Upper lobe of right lung (tissue), 1 donor: ENCODE results near the gene GRIK2. TPM values are rescaled to one million over a fixed set of nuclear protein-coding genes. Genes with fewer than 3 reads are reported as not detected.

Experiments used
- ATAC-seq: fragments of 200-7000 bp; cut with Tn5 transposase; one replicate; pipeline ENCODE4 v1.9.1; 2020; ENCODE audit warnings: mild to moderate bottlenecking, moderate library complexity
- DNase-seq: peaks from one replicate; pipeline ENCODE4 v3.0.0-alpha.2; 2020
- H3K27ac ChIP-seq: fragments of 200-600 bp; one replicate; pipeline ENCODE4 v1.8.0; 2022
- H3K27me3 ChIP-seq: fragments of 200-600 bp; one replicate; pipeline ENCODE4 v1.8.0; 2022; ENCODE audit warnings: mild to moderate bottlenecking
- H3K36me3 ChIP-seq: fragments of 200-600 bp; one replicate; pipeline ENCODE4 v1.8.0; 2022
- H3K4me1 ChIP-seq: fragments of 200-600 bp; one replicate; pipeline ENCODE4 v1.8.0; 2022
- H3K4me3 ChIP-seq: fragments of 200-600 bp; one replicate; pipeline ENCODE4 v1.8.0; 2022; ENCODE audit warnings: mild to moderate bottlenecking
- H3K9me3 ChIP-seq: fragments of 200-600 bp; one replicate; pipeline ENCODE4 v1.8.0; 2022
- intact Hi-C: fragments of 100-400 bp; cut with DNase I; formaldehyde crosslinking; loops from one replicate; pipeline ENCODE4 v1.11.0; 2022
- total RNA-seq: library from RNA; stranded (reverse); fragmentation: NEBNext Ultra II Directional; extraction: Animal tissue kit (Norgen Biotek cat#: 25700); gene quantifications from one replicate; pipeline ENCODE4 v1.2.1, GENCODE V29; 2021
- TF ChIP-seq, protein P1 (sequence below): fragments of 200-600 bp; IDR thresholded peaks from one replicate; pipeline ENCODE4 v1.8.0; 2022; ENCODE audit warnings: antibody characterized with exemption
- donor health status: DM: no; HTN: yes; CAD: no; lungs with severe emphysema.

GRIK2 gene
- total RNA-seq, 1 donor from 2014 or later, result 0.38 TPM

DNA sequence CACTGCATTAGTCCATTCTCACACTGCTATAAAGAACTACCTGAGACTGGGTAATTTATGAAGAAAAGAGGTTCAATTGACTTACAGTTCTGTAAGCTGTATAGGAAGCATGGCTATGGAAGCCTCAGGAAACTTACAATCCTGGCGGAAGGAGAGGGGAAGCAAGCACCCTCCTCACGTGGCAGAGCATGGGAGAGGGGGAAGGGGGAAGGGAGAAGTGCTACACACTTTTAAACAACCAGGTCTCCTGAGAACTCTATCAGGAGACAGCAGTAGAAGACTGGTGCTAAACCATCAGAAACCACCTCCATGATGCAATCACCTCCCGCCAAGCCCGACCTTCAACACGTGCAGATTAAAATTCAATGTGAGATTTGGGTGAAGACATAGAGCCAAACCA is 494.0 kb downstream of the GRIK2 start:
- no peak for ATAC-seq

GRCh38 chr6:101907356-101908217 is 514.1 kb downstream of the GRIK2 start:
- Histone ChIP-seq H3K4me3 (no peak overlapping the region), H3K27me3 (no peaks in the 10 kb centered on the region), H3K27ac (no peak overlapping the region), H3K36me3 (no peaks in the 10 kb centered on the region), H3K9me3 (no peaks in the 10 kb centered on the region), H3K4me1 (no peaks in the 10 kb centered on the region)
- TF ChIP-seq, protein P1, sequence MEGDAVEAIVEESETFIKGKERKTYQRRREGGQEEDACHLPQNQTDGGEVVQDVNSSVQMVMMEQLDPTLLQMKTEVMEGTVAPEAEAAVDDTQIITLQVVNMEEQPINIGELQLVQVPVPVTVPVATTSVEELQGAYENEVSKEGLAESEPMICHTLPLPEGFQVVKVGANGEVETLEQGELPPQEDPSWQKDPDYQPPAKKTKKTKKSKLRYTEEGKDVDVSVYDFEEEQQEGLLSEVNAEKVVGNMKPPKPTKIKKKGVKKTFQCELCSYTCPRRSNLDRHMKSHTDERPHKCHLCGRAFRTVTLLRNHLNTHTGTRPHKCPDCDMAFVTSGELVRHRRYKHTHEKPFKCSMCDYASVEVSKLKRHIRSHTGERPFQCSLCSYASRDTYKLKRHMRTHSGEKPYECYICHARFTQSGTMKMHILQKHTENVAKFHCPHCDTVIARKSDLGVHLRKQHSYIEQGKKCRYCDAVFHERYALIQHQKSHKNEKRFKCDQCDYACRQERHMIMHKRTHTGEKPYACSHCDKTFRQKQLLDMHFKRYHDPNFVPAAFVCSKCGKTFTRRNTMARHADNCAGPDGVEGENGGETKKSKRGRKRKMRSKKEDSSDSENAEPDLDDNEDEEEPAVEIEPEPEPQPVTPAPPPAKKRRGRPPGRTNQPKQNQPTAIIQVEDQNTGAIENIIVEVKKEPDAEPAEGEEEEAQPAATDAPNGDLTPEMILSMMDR, result no peak
- intact Hi-C loops, result no loop called here
- no peak for ATAC-seq
- DNase-seq, result no peak

More for the DNA sequence above, 494.0 kb downstream of the GRIK2 start:
- no peaks in the 10 kb centered on the region for H3K27me3 ChIP-seq
- H3K36me3 ChIP-seq, result no peaks in the 10 kb centered on the region
- H3K4me3 ChIP-seq, result no peak overlapping the region
- no peak for DNase-seq
- no peaks in the 10 kb centered on the region for H3K9me3 ChIP-seq
- intact Hi-C loops, result no loop called here
- H3K27ac ChIP-seq, result no peak overlapping the region
- TF ChIP-seq, protein P1, result no peak
- no peaks in the 10 kb centered on the region for H3K4me1 ChIP-seq

DNA sequence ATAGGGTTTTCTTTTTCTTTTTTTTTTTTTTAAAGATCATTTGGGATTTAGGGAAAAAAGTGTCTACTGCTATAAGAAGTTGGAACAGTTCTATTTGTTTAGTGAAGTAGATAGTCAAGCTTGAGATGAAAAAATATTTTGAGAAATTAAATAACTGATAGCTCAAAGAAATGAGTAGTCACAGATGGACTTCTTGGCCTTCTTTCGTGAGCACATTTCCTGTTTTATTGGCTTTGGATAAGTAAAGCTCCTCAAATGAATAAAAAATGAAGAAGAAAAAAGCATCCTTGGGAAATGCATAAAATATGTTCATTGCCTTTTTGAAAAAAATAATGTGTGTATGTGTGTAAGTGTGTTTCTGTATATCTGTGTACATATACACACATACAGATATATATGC is 515.9 kb downstream of the GRIK2 start:
- H3K4me1 ChIP-seq, result no peaks in the 10 kb centered on the region
- ATAC-seq (no peak), DNase-seq (no peak)
- no peaks in the 10 kb centered on the region for H3K36me3 ChIP-seq
- no peaks in the 10 kb centered on the region for H3K27me3 ChIP-seq
- no peak overlapping the region for H3K27ac ChIP-seq
- TF ChIP-seq, protein P1, result no peak
- intact Hi-C loops, result no loop called here
- H3K4me3 ChIP-seq, result no peak overlapping the region
- no peaks in the 10 kb centered on the region for H3K9me3 ChIP-seq

- H3K27me3 ChIP-seq, result no peaks in the 10 kb centered on the region
- H3K4me3 ChIP-seq, result no peak overlapping the region
- DNase-seq (no peak), ATAC-seq (no peak)
- no peak overlapping the region for H3K27ac ChIP-seq
- H3K36me3 ChIP-seq, result no peaks in the 10 kb centered on the region
- H3K9me3 ChIP-seq, result no peaks in the 10 kb centered on the region
- TF ChIP-seq, protein P1, result no peak
- H3K4me1 ChIP-seq, result no peaks in the 10 kb centered on the region
- intact Hi-C loops, result no loop called here
Observed at GRCh38 chr6:101912311-101912710, 518.8 kb downstream of the GRIK2 start.

- H3K36me3 ChIP-seq, result no peaks in the 10 kb centered on the region
- TF ChIP-seq, protein P1, result no peak
- H3K4me1 ChIP-seq, result no peaks in the 10 kb centered on the region
- H3K27ac ChIP-seq, result no peak overlapping the region
- no peak overlapping the region for H3K4me3 ChIP-seq
- DNase-seq (no peak), ATAC-seq (no peak)
- no peaks in the 10 kb centered on the region for H3K27me3 ChIP-seq
- intact Hi-C loops, result no loop called here
- no peaks in the 10 kb centered on the region for H3K9me3 ChIP-seq
Observed at GRCh38 chr6:101918471-101918870, 525.0 kb downstream of the GRIK2 start.
